ENCODE measurements around the gene BCAS4. TPM values are rescaled to one million over a fixed set of nuclear protein-coding genes. Genes with fewer than 3 reads are reported as not detected.
"Not testable (repeated sequence)": the region's sequence is repeated elsewhere in the genome, so short reads cannot be mapped to it uniquely, and the experiment has no call there.

BCAS4 gene
- total RNA-seq, 1 donor from 2014 or later, result 4.3 TPM

DNA sequence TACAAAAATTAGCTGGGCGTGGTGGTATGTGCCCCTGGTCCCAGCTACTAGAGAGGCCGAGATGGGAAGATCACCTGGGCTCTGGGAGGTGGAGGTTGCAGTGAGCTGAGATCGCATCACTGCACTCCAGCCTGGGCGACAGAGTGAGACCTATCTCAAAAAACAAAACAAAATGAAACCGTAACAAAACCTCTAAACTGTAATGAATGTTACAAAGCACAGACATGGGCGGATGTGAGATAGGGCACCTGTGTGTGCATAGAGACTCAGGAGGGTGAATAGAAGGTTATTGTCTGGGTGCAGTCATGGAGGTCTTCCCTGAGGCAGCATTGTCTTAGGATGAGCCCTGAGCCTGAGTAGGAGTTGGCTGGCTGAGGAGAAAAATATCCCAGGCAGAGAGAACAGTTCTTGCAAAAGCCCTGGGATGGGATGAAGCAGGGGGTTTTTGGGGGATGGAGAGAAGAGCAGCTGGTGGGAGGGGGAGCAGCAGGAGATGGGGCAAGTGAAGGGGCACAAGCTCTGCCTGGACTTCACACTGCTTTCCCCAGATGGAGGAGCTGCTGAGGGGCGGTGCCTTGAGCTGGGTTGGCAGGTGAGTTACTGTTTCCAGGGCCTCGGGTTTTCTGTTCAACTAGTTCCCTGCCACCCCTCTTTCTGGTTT, 5.2 kb downstream of the BCAS4 start:
- Histone ChIP-seq H3K27me3 (no peaks in the 10 kb centered on the region), H3K27ac (peak overlapping the region; percentile 66), H3K36me3 (no peaks in the 10 kb centered on the region), H3K4me3 (no peak overlapping the region), H3K9me3 (no peaks in the 10 kb centered on the region), H3K4me1 (no peaks in the 10 kb centered on the region)
- ATAC-seq, result no peak
- TF ChIP-seq CTCF (IDR thresholded peaks at IDR 0.05), result no peak
- intact Hi-C loops (cut with DNase I), result loop anchor here (10.0 kb wide), 2 partner anchors 125 to 525 kb away; no protein-coding TSS in a partner anchor
- no peak for DNase-seq

- ATAC-seq; intact Hi-C loops (cut with DNase I); H3K4me3 ChIP-seq; H3K9me3 ChIP-seq; H3K36me3 ChIP-seq; H3K4me1 ChIP-seq; DNase-seq; H3K27me3 ChIP-seq; H3K27ac ChIP-seq: not testable (repeated sequence)
Observed at GRCh38 chr20:50800986-50801746, 6.3 kb downstream of the BCAS4 start.

DNA sequence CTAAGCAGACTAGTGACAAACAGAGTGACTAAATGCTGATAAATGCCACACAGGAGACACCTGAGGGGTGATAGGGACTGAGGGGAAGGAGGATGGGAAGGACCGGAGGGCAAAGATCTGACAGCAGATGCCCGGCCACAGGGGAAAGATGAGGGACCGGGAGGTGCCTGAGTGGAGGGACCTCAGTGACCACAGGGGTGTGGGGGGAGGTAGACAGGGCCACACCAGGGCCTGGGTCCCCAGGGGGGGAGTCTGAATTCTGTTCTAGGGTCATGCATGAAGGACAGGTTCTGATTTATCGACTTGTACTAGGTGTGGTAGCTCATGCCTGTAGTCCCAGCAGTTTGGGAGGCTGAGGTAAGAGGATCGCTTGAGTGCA, 6.9 kb downstream of the BCAS4 start:
- TF ChIP-seq CTCF (IDR thresholded peaks at IDR 0.05), result no peak
- no peak overlapping the region for H3K27ac ChIP-seq

GRCh38 chr20:50802289-50802688, 7.4 kb downstream of the BCAS4 start:
- ATAC-seq (no peak), DNase-seq (no peak)
- Histone ChIP-seq H3K9me3 (no peaks in the 10 kb centered on the region), H3K27me3 (no peaks in the 10 kb centered on the region), H3K36me3 (no peaks in the 10 kb centered on the region), H3K27ac (no peak overlapping the region), H3K4me3 (no peak overlapping the region), H3K4me1 (no peaks in the 10 kb centered on the region)
- intact Hi-C loops (cut with DNase I), result no loop called here
- no peak for TF ChIP-seq CTCF (IDR thresholded peaks at IDR 0.05)

More for the DNA sequence above, 6.9 kb downstream of the BCAS4 start:
- Histone ChIP-seq H3K4me3 (no peak overlapping the region), H3K36me3 (no peaks in the 10 kb centered on the region), H3K27me3 (no peaks in the 10 kb centered on the region), H3K4me1 (no peaks in the 10 kb centered on the region), H3K9me3 (no peaks in the 10 kb centered on the region)
- DNase-seq (no peak), ATAC-seq (no peak)
- intact Hi-C loops (cut with DNase I), result no loop called here

- no peak overlapping the region for H3K27ac ChIP-seq
- no peak for DNase-seq
- TF ChIP-seq CTCF (IDR thresholded peaks at IDR 0.05), result no peak
- H3K4me1 ChIP-seq, result no peaks in the 10 kb centered on the region
- H3K27me3 ChIP-seq, result no peaks in the 10 kb centered on the region
- H3K4me3 ChIP-seq, result no peak overlapping the region
- intact Hi-C loops (cut with DNase I), result no loop called here
- H3K9me3 ChIP-seq, result no peaks in the 10 kb centered on the region
- no peaks in the 10 kb centered on the region for H3K36me3 ChIP-seq
- no peak for ATAC-seq
Observed at GRCh38 chr20:50804437-50805348, 9.8 kb downstream of the BCAS4 start.

DNA sequence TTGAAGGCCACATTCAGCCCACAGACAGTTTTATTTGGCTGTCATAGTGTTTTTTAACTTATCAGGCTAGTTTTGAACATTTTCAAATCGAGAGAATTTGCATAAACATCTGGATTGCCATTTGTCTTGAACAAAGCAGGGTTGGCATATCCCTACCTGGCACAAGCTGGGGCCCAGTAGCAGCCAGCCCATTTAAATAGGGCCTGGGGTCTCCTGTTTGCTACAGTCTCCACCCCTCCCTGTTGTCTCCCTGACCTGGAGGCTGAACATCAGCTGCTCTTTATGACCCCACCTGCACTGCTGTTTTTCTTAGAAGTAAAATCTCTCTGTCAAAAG, 10.5 kb downstream of the BCAS4 start:
- Histone ChIP-seq H3K27ac (no peak overlapping the region), H3K9me3 (no peaks in the 10 kb centered on the region), H3K27me3 (no peaks in the 10 kb centered on the region), H3K4me3 (no peak overlapping the region), H3K36me3 (no peaks in the 10 kb centered on the region), H3K4me1 (no peaks in the 10 kb centered on the region)
- ATAC-seq (no peak), DNase-seq (no peak)
- no peak for TF ChIP-seq CTCF (IDR thresholded peaks at IDR 0.05)
- intact Hi-C loops (cut with DNase I), result no loop called here
